Sigmoid colon (tissue), 7 donors: ENCODE measurements around the gene HCAR1. TPM values are rescaled to one million over a fixed set of nuclear protein-coding genes. Genes with fewer than 3 reads are reported as not detected.
A peak's percentile ranks its signal among the peaks of the same experiment; 100 is the strongest.
"Not testable (repeated sequence)": the region's sequence is repeated elsewhere in the genome, so short reads cannot be mapped to it uniquely, and the experiment has no call there.

Experiments
- DNase-seq: peaks from one replicate; pipeline ENCODE4 v3.0.0-alpha.2; 2019
- H3K27ac ChIP-seq, 4 donors: fragments of 200-600 bp; sonication (generic); one replicate each; pipeline ENCODE4 v1.5.1; 2016 to 2019; ENCODE audit warnings: mild to moderate bottlenecking in 1 of 4
- H3K27me3 ChIP-seq, 3 donors: fragments of 200-600 bp; sonication (generic); one replicate each; pipeline ENCODE4 v1.5.1; 2019; ENCODE audit warnings: mild to moderate bottlenecking in 1 of 3
- H3K36me3 ChIP-seq, 4 donors: fragments of 200-600 bp; sonication (generic); one replicate each; pipeline ENCODE4 v1.5.1; 2016 to 2019
- H3K4me1 ChIP-seq, 4 donors: fragments of 200-600 bp; sonication (generic); one replicate each; pipeline ENCODE4 v1.5.1; 2017 to 2019
- H3K4me3 ChIP-seq, 4 donors: fragments of 200-600 bp; sonication (generic); one replicate each; pipeline ENCODE4 v1.5.1; 2017 to 2019; ENCODE audit warnings: mild to moderate bottlenecking in 2 of 4, moderate library complexity in 1 of 4
- H3K9me3 ChIP-seq, 4 donors: fragments of 200-600 bp in 3 of 4; sonication (generic) in 3 of 4; one replicate each; pipeline versions ENCODE4 v1.5.1 to v1.6.1; 2013 to 2019
- EP300 ChIP-seq, 4 donors: sonication (generic); formaldehyde crosslinking; IDR thresholded peaks; one replicate each; pipeline ENCODE4 v1.6.1; 2017; ENCODE audit warnings: antibody characterized with exemption in 4 of 4
- POLR2A ChIP-seq, 2 donors: fragments of 450-650 bp; IDR thresholded peaks; one replicate each; pipeline ENCODE4 v1.6.1; 2016; ENCODE audit warnings: antibody characterized with exemption in 2 of 2, mild to moderate bottlenecking in 2 of 2, moderate library complexity in 2 of 2
- POLR2AphosphoS5 ChIP-seq, 4 donors: sonication (generic); formaldehyde crosslinking; IDR thresholded peaks; one replicate each; pipeline ENCODE4 v1.6.1; 2017; ENCODE audit warnings: antibody characterized with exemption in 4 of 4
- WGBS, 2 donors: extraction: QIAGEN DNeasy Blood & Tissue Kit; methylation state at CpG; one replicate each; pipeline ENCODE4 v1.1.7; 2013; 5-methylcytosine and 5-hydroxymethylcytosine counted together
- intact Hi-C: fragments of 100-400 bp; cut with DNase I; formaldehyde crosslinking; loops from one replicate; pipeline ENCODE4 v1.15.1; 2023
- polyA plus RNA-seq, 3 donors: library from polyadenylated mRNA; stranded (reverse); fragments of 200-250 nt; gene quantifications; one replicate each; pipeline ENCODE4 v1.2.3, GENCODE V29; 2013
- total RNA-seq, 4 donors: library from RNA; depleted of rRNA; stranded (reverse); fragments of >200 nt; gene quantifications; one replicate each; pipeline ENCODE4 v1.1.0, GENCODE V29; 2016
- TF ChIP-seq, protein P1 (sequence below), 4 experiments: fragments of 450-650 bp in 3 of 4; fragments of 200-600 bp in 1 of 4; IDR thresholded peaks; one replicate each; pipeline ENCODE4 v1.5.1; 2016 to 2019; ENCODE audit warnings: antibody characterized with exemption in 4 of 4, mild to moderate bottlenecking in 3 of 4, moderate library complexity in 2 of 4
- donor health status: healthy with polysubstance abuse.
- donor health status: Bipolar disorder and iron deficiency.
- donor health status: healthy.

The HCAR1 gene
- total and polyA plus RNA-seq, 7 donors, result under 0.01 to 0.12 TPM; not detected in 5

DNA sequence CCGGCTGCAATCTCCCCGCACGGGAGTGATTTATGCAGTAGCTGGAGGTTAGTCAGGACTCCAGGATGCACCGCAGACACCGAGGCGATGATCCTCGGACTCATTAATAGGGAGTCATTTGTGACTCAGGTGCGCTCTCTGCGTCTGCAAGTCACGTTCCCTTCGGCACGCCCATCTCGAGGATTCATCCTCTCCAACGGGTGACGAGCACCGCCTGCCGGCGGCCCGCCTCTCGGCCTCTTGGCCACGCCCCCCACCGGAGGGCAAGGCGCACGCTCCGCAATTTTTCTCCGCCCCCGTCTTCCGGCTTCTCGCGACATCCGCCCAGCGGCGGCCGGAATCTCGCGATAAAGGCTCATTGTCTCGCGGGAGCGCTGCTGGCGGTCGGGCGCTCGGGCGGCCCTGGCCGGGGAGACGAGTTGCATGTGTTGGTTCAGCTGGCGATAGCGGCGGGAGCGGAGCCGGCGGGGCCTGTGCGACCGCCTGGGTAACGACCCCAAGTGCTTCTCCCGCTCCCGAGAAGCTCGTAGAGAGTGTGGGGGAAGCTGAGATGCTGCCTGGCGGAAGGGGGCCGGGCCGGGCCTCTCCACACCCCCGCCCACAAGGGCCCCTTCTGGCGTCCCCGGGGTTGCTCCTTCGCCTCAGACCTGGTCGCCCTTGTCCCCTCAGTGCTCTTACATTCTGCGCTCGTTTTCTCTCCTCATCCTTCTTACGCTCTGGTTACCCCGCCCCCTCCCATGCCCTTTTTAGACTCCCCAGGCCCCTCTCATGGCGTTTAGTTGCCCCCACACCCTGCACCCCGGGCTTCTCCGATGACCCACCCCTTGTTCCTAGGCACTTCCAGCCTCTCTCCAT lies 22.0 kb upstream of the HCAR1 start, which contains the start of gene DENR:
TSS of gene DENR (plus strand) at position 361 of the 855 bp plus-strand sequence. CDS start 878 bp downstream, outside the sequence.
- TF ChIP-seq POLR2AphosphoS5 (IDR thresholded peaks at IDR 0.05) (peak; percentile 77 to 95 (median 87)), EP300 (IDR thresholded peaks at IDR 0.05) (peak in 1 of 4 donors; percentile 78), POLR2A (IDR thresholded peaks at IDR 0.05) (peak; percentile 37 to 82)
- TF ChIP-seq, protein P1, sequence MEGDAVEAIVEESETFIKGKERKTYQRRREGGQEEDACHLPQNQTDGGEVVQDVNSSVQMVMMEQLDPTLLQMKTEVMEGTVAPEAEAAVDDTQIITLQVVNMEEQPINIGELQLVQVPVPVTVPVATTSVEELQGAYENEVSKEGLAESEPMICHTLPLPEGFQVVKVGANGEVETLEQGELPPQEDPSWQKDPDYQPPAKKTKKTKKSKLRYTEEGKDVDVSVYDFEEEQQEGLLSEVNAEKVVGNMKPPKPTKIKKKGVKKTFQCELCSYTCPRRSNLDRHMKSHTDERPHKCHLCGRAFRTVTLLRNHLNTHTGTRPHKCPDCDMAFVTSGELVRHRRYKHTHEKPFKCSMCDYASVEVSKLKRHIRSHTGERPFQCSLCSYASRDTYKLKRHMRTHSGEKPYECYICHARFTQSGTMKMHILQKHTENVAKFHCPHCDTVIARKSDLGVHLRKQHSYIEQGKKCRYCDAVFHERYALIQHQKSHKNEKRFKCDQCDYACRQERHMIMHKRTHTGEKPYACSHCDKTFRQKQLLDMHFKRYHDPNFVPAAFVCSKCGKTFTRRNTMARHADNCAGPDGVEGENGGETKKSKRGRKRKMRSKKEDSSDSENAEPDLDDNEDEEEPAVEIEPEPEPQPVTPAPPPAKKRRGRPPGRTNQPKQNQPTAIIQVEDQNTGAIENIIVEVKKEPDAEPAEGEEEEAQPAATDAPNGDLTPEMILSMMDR (IDR thresholded peaks at IDR 0.05), result peak in 3 of 4 experiments; percentile 35 to 47 (median 46)
- WGBS, 2 donors, result 0 to 1% methylated on average over 73 of the region's 73 CpGs
- H3K9me3 ChIP-seq, result no peaks in the 10 kb centered on the region
- intact Hi-C loops, result loop anchor here (1.0 to 10.0 kb wide), 3 partner anchors 116 to 882 kb away; partner anchors contain the start of genes EIF2B1, GTF2H3 and KNTC1
- DNase-seq, result peak; percentile 99
- peaks cover 4 to 21% (median 13%) of the 10 kb centered on the region in 4 donors for H3K36me3 ChIP-seq
- peak within 1 kb of the TSS; percentile 79 to 89 (median 83) for H3K27ac ChIP-seq
- peaks cover 0 to 20% (median 16%) of the 10 kb centered on the region in 4 donors for H3K4me1 ChIP-seq
- H3K27me3 ChIP-seq, result no peaks in the 10 kb centered on the region
- peak within 1 kb of the TSS; percentile 79 to 94 (median 86) for H3K4me3 ChIP-seq

DNA sequence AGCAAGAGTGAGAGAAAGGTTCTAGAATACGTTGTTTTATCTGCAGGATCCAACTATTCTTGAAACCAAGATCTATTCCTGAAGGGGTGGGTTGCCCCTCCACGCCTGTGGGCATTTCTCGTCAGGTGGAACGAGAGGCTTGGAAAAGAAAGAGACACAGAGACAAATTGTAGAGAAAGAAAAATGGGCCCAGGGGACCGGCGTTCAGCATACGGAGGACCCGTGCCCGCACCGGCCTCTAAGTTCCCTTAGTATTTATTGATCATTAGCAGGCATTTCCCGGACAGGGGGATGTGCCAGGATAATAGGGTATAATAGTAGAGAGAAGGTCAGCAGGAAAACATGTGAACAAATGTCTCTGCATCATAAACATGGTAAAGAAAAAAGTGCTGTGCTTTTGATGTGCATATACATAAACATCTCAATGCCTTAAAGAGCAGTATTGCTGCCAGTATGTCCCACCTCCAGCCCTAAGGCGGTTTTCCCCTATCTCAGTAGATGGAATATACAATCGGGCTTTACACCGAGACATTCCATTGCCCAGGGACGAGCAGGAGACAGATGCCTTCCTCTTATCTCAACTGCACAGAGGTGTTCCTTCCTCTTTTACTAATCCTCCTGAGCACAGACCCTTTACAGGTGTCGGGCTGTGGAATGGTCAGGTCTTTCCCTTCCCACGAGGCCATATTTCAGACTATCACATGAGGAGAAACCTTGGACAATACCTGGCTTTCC lies 20.3 kb upstream of the HCAR1 start:
- not testable (repeated sequence) for H3K27me3 ChIP-seq, DNase-seq, H3K36me3 ChIP-seq, H3K9me3 ChIP-seq, H3K27ac ChIP-seq, H3K4me3 ChIP-seq
- intact Hi-C loops, result loop anchor here (10.0 kb wide), 1 partner anchor 884 kb away; the partner anchor contains the start of genes EIF2B1 and GTF2H3
- 78 to 85% methylated on average over 17 of the region's 17 CpGs for WGBS, 2 donors
- peaks cover 0 to 20% (median 16%) of the 10 kb centered on the region in 4 donors for H3K4me1 ChIP-seq

DNA sequence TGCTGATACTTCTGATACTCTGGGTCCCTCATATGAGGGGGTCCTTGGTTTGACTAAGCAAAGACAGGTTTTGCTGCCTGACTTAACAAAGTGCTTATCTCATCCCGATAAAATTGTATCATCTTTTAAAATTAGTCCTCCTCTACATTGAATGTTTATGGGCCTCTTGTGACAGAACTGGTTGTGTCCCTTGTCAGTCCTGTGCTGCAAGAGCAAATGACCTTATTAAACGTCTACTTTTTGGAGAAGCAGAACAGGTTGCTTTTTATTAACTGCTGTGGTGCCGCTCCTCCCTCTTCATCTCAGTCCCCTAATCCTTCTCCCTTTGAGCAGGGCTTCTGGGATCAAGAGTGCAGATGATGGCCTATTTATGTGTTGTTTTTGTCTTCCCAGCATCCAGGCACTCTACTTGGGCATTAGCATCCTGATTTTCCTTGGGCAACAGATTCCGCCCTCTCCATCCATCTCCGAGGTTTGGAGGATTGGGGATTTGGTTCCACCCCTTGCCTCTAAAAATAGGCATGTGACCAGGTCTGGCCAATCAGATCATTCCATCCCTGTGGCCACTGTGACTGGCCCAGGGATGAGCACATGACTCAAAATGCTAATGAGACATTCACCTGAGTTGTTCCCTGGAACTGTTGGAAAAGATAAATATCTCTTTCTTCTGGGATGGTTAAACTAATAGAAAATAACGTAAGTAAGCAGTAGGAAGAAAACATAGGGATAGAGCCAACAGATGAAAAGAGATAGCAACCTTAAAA lies 19.1 kb upstream of the HCAR1 start:
- no peak for DNase-seq

DNA sequence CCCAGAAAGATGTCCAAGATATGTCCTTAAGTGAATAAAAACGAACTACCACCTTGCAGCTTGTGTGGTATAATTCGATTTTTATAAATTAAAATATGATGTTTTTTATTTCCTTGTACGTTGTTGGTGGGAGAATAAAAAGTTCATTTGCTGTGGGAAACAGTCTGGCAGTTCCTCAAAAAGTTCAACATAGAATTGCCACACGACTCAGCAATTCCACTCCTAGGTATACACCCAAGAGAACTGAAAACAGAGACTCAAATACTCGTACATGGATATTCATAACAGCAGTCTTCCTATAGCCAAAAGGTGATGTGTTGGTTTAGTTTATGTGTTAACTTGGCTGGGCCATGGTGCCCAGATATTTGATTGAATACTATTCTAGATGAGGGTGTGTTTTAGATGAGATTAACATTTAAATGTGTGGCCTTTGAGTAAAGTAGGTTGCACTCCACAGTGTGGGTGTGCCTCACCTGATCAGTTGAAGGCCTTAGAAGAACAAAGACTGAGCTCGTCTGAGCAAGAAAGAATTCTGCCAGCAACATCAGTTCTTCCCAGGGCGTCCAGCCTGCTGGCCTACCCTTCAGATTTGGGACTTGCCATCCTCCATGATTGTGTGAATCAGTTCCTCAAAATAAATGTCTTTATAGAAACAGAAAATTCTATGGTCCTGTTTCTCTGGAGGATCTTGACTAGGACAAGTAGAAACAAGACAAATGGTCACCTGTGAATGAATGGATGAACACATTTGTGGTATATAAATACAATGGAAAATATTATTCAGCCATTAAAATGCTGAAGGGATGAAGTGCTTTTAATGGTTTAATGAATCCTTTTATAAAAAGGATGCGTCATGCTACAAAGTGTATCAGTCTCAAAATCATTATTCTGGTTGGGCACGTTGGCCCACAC lies 16.8 kb upstream of the HCAR1 start:
- no peak for TF ChIP-seq EP300 (IDR thresholded peaks at IDR 0.05)
- TF ChIP-seq, protein P1 (IDR thresholded peaks at IDR 0.05), result no peak
- no peak for TF ChIP-seq POLR2AphosphoS5 (IDR thresholded peaks at IDR 0.05)
- TF ChIP-seq POLR2A (IDR thresholded peaks at IDR 0.05), result no peak
- Histone ChIP-seq H3K36me3 (no peaks in the 10 kb centered on the region), H3K4me3 (no peak overlapping the region), H3K27me3 (no peaks in the 10 kb centered on the region), H3K4me1 (peaks cover 0 to 7% (median 6%) of the 10 kb centered on the region in 4 donors), H3K27ac (no peak overlapping the region), H3K9me3 (no peaks in the 10 kb centered on the region)
- intact Hi-C loops, result no loop called here
- 77 to 81% methylated on average over 9 of the region's 9 CpGs for WGBS, 2 donors
- DNase-seq, result no peak

More for the DNA sequence above, 19.1 kb upstream of the HCAR1 start:
- Histone ChIP-seq H3K27ac (no peak overlapping the region), H3K4me3 (no peak overlapping the region), H3K27me3 (no peaks in the 10 kb centered on the region), H3K36me3 (peaks cover 0 to 5% (median 2%) of the 10 kb centered on the region in 4 donors), H3K4me1 (peaks cover 0 to 20% (median 16%) of the 10 kb centered on the region in 4 donors), H3K9me3 (no peaks in the 10 kb centered on the region)
- intact Hi-C loops, result loop anchor here (10.0 kb wide), 1 partner anchor 885 kb away; the partner anchor contains the start of genes EIF2B1 and GTF2H3
- WGBS, 2 donors, result 67 to 78% methylated on average over 6 of the region's 6 CpGs
- TF ChIP-seq POLR2A (IDR thresholded peaks at IDR 0.05) (no peak), EP300 (IDR thresholded peaks at IDR 0.05) (no peak), POLR2AphosphoS5 (IDR thresholded peaks at IDR 0.05) (no peak)
- TF ChIP-seq, protein P1 (IDR thresholded peaks at IDR 0.05), result no peak
